Hepatocyte (in vitro differentiated cells): ENCODE data around the gene HPS3. TPM values are rescaled to one million over a fixed set of nuclear protein-coding genes. Genes with fewer than 3 reads are reported as not detected.
"Not testable (repeated sequence)": the region's sequence is repeated elsewhere in the genome, so short reads cannot be mapped to it uniquely, and the experiment has no call there.

ENCODE experiments used
- DNase-seq: peaks from one replicate; pipeline ENCODE4 v3.0.0-alpha.2; 2016; ENCODE audit warnings: low spot score
- H2AFZ ChIP-seq: fragments of 200-600 bp; sonication (generic); 2 replicates; pipeline ENCODE4 v1.6.0; 2016; ENCODE audit warnings: antibody characterized with exemption, mild to moderate bottlenecking
- H3K27ac ChIP-seq: fragments of 200-600 bp; sonication (generic); 2 replicates; pipeline ENCODE4 v1.5.1; 2016; ENCODE audit warnings: mild to moderate bottlenecking
- H3K27me3 ChIP-seq: fragments of 200-600 bp; sonication (generic); 2 replicates; pipeline ENCODE4 v1.6.1; 2016
- H3K36me3 ChIP-seq: fragments of 200-600 bp; sonication (generic); replicated peaks from 2 replicates; pipeline ENCODE4 v1.5.1; 2016; ENCODE audit warnings: low read depth; ENCODE audit not compliant: insufficient read depth
- H3K4me1 ChIP-seq: fragments of 200-600 bp; sonication (generic); 2 replicates; pipeline ENCODE4 v1.5.1; 2016; ENCODE audit warnings: mild to moderate bottlenecking, moderate library complexity; ENCODE audit not compliant: insufficient read depth
- H3K4me2 ChIP-seq: fragments of 200-600 bp; sonication (generic); 2 replicates; pipeline ENCODE4 v1.6.0; 2016
- H3K4me3 ChIP-seq: fragments of 200-600 bp; sonication (generic); 2 replicates; pipeline ENCODE4 v1.5.1; 2016; ENCODE audit warnings: mild to moderate bottlenecking
- H3K79me2 ChIP-seq: fragments of 200-600 bp; sonication (generic); 2 replicates; pipeline ENCODE4 v1.6.0; 2017; ENCODE audit warnings: mild to moderate bottlenecking
- H3K9me2 ChIP-seq: fragments of 200-600 bp; sonication (generic); replicated peaks from 2 replicates; pipeline ENCODE4 v1.6.0; 2017; ENCODE audit warnings: mild to moderate bottlenecking; ENCODE audit not compliant: insufficient read depth
- H3K9me3 ChIP-seq: fragments of 200-600 bp; sonication (generic); 2 replicates; pipeline ENCODE4 v1.5.1; 2016; ENCODE audit warnings: low read depth, mild to moderate bottlenecking
- H4K20me1 ChIP-seq: fragments of 200-600 bp; sonication (generic); 2 replicates; pipeline ENCODE4 v1.6.0; 2016; ENCODE audit warnings: mild to moderate bottlenecking; ENCODE audit not compliant: insufficient read depth, poor library complexity, severe bottlenecking
- EZH2 ChIP-seq: fragments of 200-600 bp; sonication (generic); IDR thresholded peaks from 2 replicates; pipeline ENCODE4 v1.6.1; 2016; ENCODE audit warnings: antibody characterized with exemption, mild to moderate bottlenecking, borderline replicate concordance
- EZH2phosphoT487 ChIP-seq: fragments of 200-600 bp; sonication (generic); IDR thresholded peaks from one replicate; pipeline ENCODE4 v1.6.1; 2018; ENCODE audit warnings: antibody characterized with exemption, mild to moderate bottlenecking, low read depth, moderate library complexity; ENCODE audit not compliant: unreplicated experiment, severe bottlenecking
- WGBS: methylation state at CpG from one replicate; pipeline ENCODE4 v1.1.6; 2016; ENCODE audit warnings: low lambda C conversion rate; ENCODE audit errors: missing lambda C conversion rate; 5-methylcytosine and 5-hydroxymethylcytosine counted together
- polyA plus RNA-seq: library from polyadenylated mRNA; unstranded; fragments of >200 nt; fragmentation: Nextera tagmentation; extraction: Ambion mirVana; gene quantifications from 2 replicates; pipeline ENCODE4 v1.2.1, GENCODE V29; 2016
- total RNA-seq: library from RNA; depleted of rRNA; stranded (reverse); fragments of >200 nt; gene quantifications from 2 replicates; pipeline ENCODE4 v1.2.3, GENCODE V29; 2014
- TF ChIP-seq, protein P1 (sequence below): fragments of 200-600 bp; sonication (generic); IDR thresholded peaks from 2 replicates; pipeline ENCODE4 v1.5.1; 2016; ENCODE audit warnings: antibody characterized with exemption, mild to moderate bottlenecking; ENCODE audit not compliant: poor library complexity

Gene HPS3
- total and polyA plus RNA-seq, 2 experiments from 2014 or later, result 14.1 to 24.2 TPM

DNA sequence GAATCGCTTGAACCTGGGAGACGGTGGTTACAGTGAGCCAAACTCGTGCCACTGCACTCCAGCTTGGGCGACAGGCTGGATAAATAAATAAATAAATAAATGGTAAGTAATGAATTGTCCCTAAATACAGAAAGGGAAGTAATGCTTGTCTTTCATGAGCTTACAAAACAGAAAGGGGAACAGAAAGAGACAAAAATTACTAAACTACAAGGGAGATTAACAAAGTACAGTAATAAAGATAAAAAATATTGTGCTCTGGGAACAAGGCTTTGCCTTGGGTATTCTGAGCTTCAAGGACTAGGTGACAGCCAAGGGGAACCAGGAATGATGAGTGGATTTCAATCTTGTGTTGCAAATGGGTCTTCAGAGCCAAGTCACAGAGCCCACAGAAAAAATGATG, 34.0 kb upstream of the HPS3 start:
- H3K27me3 ChIP-seq, result no peaks in the 10 kb centered on the region
- TF ChIP-seq, protein P1, sequence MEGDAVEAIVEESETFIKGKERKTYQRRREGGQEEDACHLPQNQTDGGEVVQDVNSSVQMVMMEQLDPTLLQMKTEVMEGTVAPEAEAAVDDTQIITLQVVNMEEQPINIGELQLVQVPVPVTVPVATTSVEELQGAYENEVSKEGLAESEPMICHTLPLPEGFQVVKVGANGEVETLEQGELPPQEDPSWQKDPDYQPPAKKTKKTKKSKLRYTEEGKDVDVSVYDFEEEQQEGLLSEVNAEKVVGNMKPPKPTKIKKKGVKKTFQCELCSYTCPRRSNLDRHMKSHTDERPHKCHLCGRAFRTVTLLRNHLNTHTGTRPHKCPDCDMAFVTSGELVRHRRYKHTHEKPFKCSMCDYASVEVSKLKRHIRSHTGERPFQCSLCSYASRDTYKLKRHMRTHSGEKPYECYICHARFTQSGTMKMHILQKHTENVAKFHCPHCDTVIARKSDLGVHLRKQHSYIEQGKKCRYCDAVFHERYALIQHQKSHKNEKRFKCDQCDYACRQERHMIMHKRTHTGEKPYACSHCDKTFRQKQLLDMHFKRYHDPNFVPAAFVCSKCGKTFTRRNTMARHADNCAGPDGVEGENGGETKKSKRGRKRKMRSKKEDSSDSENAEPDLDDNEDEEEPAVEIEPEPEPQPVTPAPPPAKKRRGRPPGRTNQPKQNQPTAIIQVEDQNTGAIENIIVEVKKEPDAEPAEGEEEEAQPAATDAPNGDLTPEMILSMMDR, result no peak
- TF ChIP-seq EZH2phosphoT487, result no peak
- no peak overlapping the region for H3K4me3 ChIP-seq
- WGBS, result 95% methylated on average over 4 of the region's 4 CpGs
- no peaks in the 10 kb centered on the region for H3K4me1 ChIP-seq
- H3K9me2 ChIP-seq, result no peaks in the 10 kb centered on the region
- H3K4me2 ChIP-seq, result no peak overlapping the region
- no peak for DNase-seq
- no peaks in the 10 kb centered on the region for H3K79me2 ChIP-seq
- H2AFZ ChIP-seq, result no peak overlapping the region
- H3K27ac ChIP-seq, result no peak overlapping the region
- no peaks in the 10 kb centered on the region for H4K20me1 ChIP-seq
- no peaks in the 10 kb centered on the region for H3K9me3 ChIP-seq
- no peaks in the 10 kb centered on the region for H3K36me3 ChIP-seq

DNA sequence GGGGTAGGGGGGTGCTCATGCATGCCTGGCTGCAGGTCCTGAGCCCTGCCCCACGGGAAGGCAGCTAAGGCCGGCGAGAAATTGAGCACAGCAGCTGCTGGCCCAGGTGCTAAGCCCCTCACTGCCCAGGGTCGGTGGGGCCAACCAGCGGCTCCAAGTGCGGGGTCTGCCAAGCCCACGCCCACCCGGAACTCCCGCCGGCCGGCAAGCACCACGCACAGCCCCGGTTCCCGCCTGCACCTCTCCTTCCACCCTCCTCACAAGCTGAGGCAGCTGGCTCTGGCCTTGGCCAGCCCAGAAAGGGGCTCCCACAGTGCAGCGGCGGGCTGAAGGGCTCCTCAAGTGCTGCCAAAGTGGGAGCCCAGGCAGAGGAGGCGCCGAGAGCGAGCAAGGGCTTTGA, 31.5 kb upstream of the HPS3 start:
- H3K27ac ChIP-seq, H3K79me2 ChIP-seq, H3K36me3 ChIP-seq, H3K9me3 ChIP-seq, H3K27me3 ChIP-seq, H3K4me3 ChIP-seq, H3K9me2 ChIP-seq, H3K4me2 ChIP-seq, DNase-seq, H2AFZ ChIP-seq, H4K20me1 ChIP-seq, H3K4me1 ChIP-seq: not testable (repeated sequence)
- 96% methylated on average over 12 of the region's 19 CpGs for WGBS

- H3K4me1 ChIP-seq, result no peaks in the 10 kb centered on the region
- TF ChIP-seq EZH2, result no peak
Measured at GRCh38 chr3:149101154-149101553, 28.3 kb upstream of the HPS3 start.

DNA sequence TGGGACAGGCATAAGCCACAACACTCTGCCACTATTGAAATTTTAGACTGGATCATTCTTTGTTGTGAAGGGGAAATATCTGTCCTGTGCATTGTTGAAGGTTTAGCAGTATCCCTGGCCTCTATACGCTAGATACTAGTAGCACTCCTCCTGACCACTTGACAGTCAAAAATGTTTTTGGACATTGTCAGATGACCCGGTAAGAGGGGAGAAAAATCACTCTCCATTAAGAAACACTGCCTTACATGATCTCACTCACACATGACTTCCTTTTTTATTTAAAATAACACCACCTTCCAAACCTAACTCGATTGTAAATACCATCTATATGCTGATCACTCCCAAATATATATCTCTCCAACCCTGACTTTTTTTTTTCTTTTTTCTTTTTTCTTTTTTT, 27.8 kb upstream of the HPS3 start:
- Histone ChIP-seq H3K36me3 (no peaks in the 10 kb centered on the region), H2AFZ (no peak overlapping the region), H3K9me3 (no peaks in the 10 kb centered on the region), H3K79me2 (no peaks in the 10 kb centered on the region), H3K4me2 (no peak overlapping the region), H3K27me3 (no peaks in the 10 kb centered on the region), H3K27ac (no peak overlapping the region), H3K4me3 (no peak overlapping the region), H3K4me1 (no peaks in the 10 kb centered on the region), H4K20me1 (no peaks in the 10 kb centered on the region), H3K9me2 (no peaks in the 10 kb centered on the region)
- TF ChIP-seq, protein P1, result no peak
- TF ChIP-seq EZH2, result no peak
- TF ChIP-seq EZH2phosphoT487, result no peak
- WGBS, result 82% methylated on average over 3 of the region's 3 CpGs
- no peak for DNase-seq

More at GRCh38 chr3:149101154-149101553, 28.3 kb upstream of the HPS3 start:
- H3K27me3 ChIP-seq, result no peaks in the 10 kb centered on the region
- no peaks in the 10 kb centered on the region for H3K36me3 ChIP-seq
- H2AFZ ChIP-seq, result no peak overlapping the region
- no peaks in the 10 kb centered on the region for H3K79me2 ChIP-seq
- H4K20me1 ChIP-seq, result no peaks in the 10 kb centered on the region
- WGBS, result 95% methylated on average over 4 of the region's 4 CpGs
- no peak overlapping the region for H3K4me3 ChIP-seq
- H3K9me3 ChIP-seq, result no peaks in the 10 kb centered on the region
- DNase-seq, result no peak
- H3K27ac ChIP-seq, result no peak overlapping the region
- H3K9me2 ChIP-seq, result no peaks in the 10 kb centered on the region
- H3K4me2 ChIP-seq, result no peak overlapping the region

- Histone ChIP-seq H3K9me3 (no peaks in the 10 kb centered on the region), H3K79me2 (no peaks in the 10 kb centered on the region), H3K27me3 (no peaks in the 10 kb centered on the region), H3K9me2 (no peaks in the 10 kb centered on the region), H3K4me2 (no peak overlapping the region), H3K4me3 (no peak overlapping the region), H3K27ac (no peak overlapping the region), H2AFZ (no peak overlapping the region), H4K20me1 (no peaks in the 10 kb centered on the region), H3K4me1 (no peaks in the 10 kb centered on the region), H3K36me3 (no peaks in the 10 kb centered on the region)
- TF ChIP-seq EZH2 (no peak), EZH2phosphoT487 (no peak)
- TF ChIP-seq, protein P1, result no peak
- 92% methylated on average over 3 of the region's 3 CpGs for WGBS
- no peak for DNase-seq
Measured at GRCh38 chr3:149104484-149104883, 25.0 kb upstream of the HPS3 start.
